T-helper 2 cell treated with Interferon-gamma antibody and Interleukin-4, amounts not matched to agents 5 μg/mL and 100 μg/mL, for 36 hours (primary cell): ENCODE measurements around the gene NADK.
A peak's percentile ranks its signal among the peaks of the same experiment; 100 is the strongest.
"Not testable (repeated sequence)": the region's sequence is repeated elsewhere in the genome, so short reads cannot be mapped to it uniquely, and the experiment has no call there.

Experiments used
- DNase-seq: peaks from one replicate; pipeline ENCODE4 v3.0.0; 2021; ENCODE audit warnings: low spot score
- H3K27ac Mint-ChIP-seq: one replicate; pipeline ENCODE4 v1.8.0; 2021; ENCODE audit warnings: mild to moderate bottlenecking, mixed read lengths
- H3K27me3 Mint-ChIP-seq: one replicate; pipeline ENCODE4 v1.8.0; 2021; ENCODE audit warnings: low read depth, mixed read lengths
- H3K36me3 Mint-ChIP-seq: one replicate; pipeline ENCODE4 v1.8.0; 2021; ENCODE audit warnings: low read depth, mixed read lengths
- H3K4me1 Mint-ChIP-seq: one replicate; pipeline ENCODE4 v1.8.0; 2021; ENCODE audit warnings: low read depth, mixed read lengths
- H3K4me3 Mint-ChIP-seq: one replicate; pipeline ENCODE4 v1.8.0; 2022; ENCODE audit warnings: mild to moderate bottlenecking, moderate library complexity, mixed read lengths
- H3K9me3 Mint-ChIP-seq: one replicate; pipeline ENCODE4 v1.8.0; 2021; ENCODE audit warnings: mixed read lengths

The NADK gene

DNA sequence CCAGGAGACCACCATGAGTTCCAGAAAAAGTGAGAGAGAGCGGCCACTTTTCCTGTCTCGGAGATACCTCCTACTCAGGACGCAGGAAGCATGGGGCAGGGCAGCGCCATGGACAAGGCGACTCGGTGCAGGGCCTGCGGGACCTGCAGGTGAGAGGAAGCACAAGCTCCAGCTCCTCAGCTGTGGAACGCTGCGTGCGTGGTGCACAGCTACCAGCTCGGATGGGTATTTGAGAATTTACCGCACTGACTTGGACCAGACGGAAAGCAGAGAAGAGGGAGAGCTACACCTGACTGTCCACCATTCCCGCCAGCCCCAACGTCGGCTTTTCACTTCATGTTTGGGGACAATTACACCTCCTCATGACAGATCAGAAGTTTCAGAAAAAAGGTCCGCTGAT is 45.9 kb downstream of the NADK start:
- H3K4me3 Mint-ChIP-seq: no peak overlapping the region

DNA sequence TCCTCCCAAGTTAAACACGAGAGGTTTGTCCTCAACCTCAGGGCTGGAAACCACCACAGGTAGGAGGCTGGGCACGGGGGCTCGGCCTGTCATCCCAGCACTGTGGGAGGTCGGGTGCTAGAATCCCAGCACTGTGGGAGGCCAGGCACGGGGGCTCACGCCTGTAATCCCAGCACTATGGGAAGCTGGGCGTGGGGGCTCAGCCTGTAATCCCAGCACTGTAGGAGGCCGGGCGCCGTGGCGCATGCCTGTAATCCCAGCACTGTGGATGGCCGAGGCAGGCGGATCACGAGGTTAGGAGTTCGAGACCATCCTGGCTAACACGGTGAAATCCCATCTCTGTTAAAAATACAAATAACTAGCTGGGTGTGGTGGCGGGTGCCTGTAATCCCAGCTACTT is 47.4 kb downstream of the NADK start:
- no peaks in the 10 kb centered on the region for H3K27me3 Mint-ChIP-seq
- peaks cover 29% of the 10 kb centered on the region for H3K36me3 Mint-ChIP-seq
- H3K9me3 Mint-ChIP-seq: no peaks in the 10 kb centered on the region
- H3K4me3 Mint-ChIP-seq: no peak overlapping the region
- H3K4me1 Mint-ChIP-seq: peaks cover 10% of the 10 kb centered on the region
- no peak for DNase-seq
- H3K27ac Mint-ChIP-seq: no peak overlapping the region

More for the DNA sequence above, 45.9 kb downstream of the NADK start:
- no peak for DNase-seq
- Mint-ChIP-seq H3K27me3 (no peaks in the 10 kb centered on the region), H3K36me3 (peaks cover 26% of the 10 kb centered on the region), H3K27ac (no peak overlapping the region), H3K9me3 (no peaks in the 10 kb centered on the region), H3K4me1 (peaks cover 10% of the 10 kb centered on the region)

DNA sequence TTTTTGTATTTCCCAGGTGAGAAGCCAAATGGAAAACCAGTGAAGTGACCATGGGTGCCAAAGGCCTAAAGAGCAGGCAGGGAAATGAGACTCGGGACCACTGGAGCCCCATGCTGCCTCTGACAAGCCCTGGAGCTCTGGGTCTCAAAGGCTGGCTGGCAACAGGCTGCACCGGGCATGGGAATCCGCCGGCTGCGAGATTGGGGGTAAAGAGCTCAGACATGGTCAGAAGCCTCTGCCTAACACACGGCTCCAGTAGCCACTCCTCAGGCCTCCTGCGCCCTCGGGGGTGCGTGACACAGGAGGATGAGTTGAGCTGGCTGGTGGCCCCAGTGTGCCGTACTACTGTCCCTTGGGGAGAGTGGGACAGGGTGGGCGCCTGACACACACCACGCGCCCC is 48.0 kb downstream of the NADK start:
- H3K27ac Mint-ChIP-seq, H3K9me3 Mint-ChIP-seq, DNase-seq, H3K27me3 Mint-ChIP-seq, H3K4me3 Mint-ChIP-seq: not testable (repeated sequence)
- Mint-ChIP-seq H3K4me1 (peaks cover 10% of the 10 kb centered on the region), H3K36me3 (peaks cover 28% of the 10 kb centered on the region)

DNA sequence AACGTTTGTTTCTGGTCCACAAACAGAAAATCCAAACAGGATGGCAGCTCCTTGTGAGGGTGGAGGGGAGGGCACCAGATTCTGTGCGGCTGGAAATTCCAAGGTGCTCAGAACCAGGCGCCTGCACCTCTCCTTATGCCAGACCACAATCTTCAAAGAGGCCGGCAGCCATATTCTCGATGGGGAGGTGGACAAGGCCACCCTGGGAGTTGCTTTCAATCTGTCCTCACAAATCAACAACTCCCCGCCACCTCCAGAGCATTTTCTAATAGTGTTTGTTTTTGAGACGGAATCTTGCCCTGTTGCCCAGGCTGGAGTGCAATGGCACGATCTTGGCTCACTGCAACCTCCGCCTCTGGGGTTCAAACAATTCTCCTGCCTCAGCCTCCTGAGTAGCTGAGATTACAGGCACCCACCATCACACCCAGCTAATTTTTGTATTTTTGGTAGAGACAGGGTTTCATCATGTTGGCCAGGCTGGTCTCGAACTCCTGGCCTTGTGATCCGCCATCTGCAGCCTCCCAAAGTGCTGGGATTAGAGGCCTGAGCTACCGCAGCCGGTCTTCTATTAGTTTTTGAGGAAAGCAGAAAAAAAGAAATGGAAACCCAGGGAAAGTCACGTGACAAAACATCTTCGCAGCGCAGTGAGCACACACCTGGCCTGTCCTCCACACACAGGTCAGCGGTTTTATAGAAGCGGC is 49.0 kb downstream of the NADK start:
- peaks cover 28% of the 10 kb centered on the region for H3K36me3 Mint-ChIP-seq
- H3K4me1 Mint-ChIP-seq: peaks cover 12% of the 10 kb centered on the region
- DNase-seq, H3K9me3 Mint-ChIP-seq, H3K27me3 Mint-ChIP-seq: not testable (repeated sequence)
- peak overlapping the region; percentile 99 for H3K27ac Mint-ChIP-seq
- H3K4me3 Mint-ChIP-seq: peak overlapping the region; percentile 83

DNA sequence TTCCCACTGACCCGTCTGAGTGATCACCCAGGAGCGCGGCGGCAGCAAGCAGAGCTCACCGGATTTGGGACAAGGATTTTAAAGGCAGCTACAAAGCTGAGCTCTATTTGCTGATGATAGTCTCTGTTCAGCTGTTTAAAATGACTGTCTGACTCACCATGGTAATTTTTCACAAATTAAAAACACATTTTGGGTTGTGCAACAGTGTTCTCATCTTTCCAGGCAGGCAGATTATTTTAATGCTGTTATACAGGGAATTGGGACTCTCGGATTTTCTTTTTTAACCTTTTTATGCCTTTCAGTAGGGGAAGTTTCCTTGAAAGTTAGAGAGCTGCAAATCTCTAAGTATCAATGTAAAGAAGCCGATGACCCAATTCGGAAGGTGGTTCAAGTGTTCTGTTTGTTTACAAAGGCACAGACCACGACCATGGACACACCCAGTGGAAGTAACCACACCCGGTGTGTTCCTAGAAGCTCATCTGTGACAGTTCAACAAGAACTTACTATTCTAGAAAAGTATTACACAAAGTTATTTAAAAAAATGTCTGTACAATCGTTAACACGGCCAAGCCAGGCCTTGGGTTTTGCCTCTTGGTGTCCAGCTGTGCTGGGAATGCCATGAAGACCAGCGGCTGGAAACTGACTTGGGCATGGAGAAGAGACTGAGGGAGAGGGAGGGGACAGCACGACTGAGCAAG is 49.8 kb downstream of the NADK start:
- peak overlapping the region; percentile 99 for H3K27ac Mint-ChIP-seq
- H3K9me3 Mint-ChIP-seq, DNase-seq, H3K27me3 Mint-ChIP-seq: not testable (repeated sequence)
- peaks cover 26% of the 10 kb centered on the region for H3K36me3 Mint-ChIP-seq
- H3K4me1 Mint-ChIP-seq: peaks cover 12% of the 10 kb centered on the region
- H3K4me3 Mint-ChIP-seq: peak overlapping the region; percentile 83

DNA sequence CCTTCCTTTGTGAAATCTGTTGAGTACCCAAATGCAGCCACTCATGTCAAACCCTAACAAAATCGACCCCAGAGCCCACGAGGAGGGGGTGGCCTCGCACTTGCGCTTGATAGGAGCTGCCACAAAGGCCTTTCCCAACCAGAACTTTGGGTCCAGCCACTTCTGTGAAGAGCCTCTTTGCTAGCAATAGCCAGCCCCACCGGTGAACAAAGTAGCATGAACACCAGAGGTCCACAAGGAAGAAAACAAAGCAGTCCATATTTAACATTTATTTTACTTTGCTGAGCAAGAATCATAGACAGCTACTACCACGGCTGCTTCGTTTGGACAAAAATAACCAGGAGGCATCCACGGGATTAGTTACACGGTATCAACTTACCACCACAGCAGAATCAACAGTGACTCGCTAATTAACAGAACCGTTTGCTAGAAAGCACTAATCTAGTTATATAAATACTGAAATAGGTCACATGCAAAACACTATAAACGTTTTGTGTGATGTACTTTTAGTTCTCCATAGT is 51.1 kb downstream of the NADK start:
- H3K9me3 Mint-ChIP-seq, H3K27me3 Mint-ChIP-seq, DNase-seq: not testable (repeated sequence)
- Mint-ChIP-seq H3K27ac (peak overlapping the region; percentile 73), H3K36me3 (peaks cover 21% of the 10 kb centered on the region), H3K4me3 (peak overlapping the region; percentile 7), H3K4me1 (peaks cover 12% of the 10 kb centered on the region)

DNA sequence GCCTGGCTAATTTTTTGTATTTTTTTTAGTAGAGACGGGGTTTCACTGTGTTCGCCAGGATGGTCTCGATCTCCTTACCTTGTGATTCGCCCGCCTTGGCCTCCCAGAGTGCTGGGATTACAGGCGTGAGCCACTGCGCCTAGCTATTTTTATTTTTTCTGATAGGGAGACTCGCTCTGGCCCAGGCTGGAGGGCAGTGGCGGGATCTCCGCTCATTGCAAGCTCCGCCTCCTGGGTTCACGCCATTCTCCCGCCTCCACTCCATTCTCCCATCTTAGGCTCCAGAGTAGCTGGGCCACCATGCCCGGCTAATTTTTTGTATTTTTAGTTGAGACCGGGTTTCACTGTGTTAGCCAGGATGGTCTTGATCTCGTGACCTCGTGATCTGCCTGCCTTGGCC is 52.2 kb downstream of the NADK start:
- Mint-ChIP-seq H3K4me3 (peak overlapping the region; percentile 65), H3K4me1 (peaks cover 15% of the 10 kb centered on the region), H3K36me3 (peaks cover 28% of the 10 kb centered on the region), H3K27ac (peak overlapping the region; percentile 71)
- not testable (repeated sequence) for H3K9me3 Mint-ChIP-seq, H3K27me3 Mint-ChIP-seq, DNase-seq

DNA sequence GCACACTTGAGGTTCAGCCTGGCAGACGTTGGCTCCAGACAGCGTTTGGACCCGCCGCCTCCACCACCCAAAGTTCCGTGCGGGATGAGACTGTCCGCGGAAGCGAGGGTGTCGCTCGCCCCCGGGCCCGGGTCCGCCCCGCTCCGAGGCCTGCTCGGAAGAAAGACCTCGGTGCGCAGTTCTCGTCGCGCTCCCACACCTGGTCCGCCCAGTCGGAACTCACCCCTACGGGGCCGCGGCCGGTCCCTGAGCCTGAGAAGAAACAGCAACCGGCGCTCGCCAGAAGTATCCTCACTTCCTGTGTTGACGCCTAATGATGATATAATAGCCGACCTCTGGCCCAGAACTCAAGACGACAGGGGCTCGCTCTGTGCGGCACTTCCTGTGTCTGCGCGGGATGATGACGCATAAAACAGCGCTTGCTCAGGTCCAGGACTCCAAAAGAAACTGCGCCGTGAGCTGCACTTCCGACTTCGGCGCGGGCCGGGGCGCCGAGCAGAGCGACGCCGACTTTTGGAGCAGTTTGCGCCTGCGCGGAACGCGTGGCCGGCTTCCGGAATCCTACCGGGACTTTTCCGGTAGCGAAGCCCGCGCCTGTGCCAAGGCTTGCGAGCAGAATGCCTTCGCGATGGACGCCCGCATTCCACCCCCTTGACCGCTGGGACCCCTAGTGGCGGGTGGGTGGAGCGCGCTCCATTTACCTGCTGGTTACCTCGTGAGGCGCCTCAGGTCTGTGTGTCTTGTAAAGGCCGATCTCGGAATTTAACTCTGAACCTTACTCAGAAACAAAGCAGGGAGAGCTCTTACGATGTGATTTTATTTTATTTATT is 54.0 kb downstream of the NADK start, which contains the start of gene CDK11A:
CDK11A (minus strand) TSS at position 323 of the 830 bp plus-strand sequence. CDS start 1,539 bp downstream, outside the sequence.
- Mint-ChIP-seq H3K27ac (peak within 1 kb of the TSS; percentile 94), H3K36me3 (peaks cover 29% of the 10 kb centered on the region), H3K4me3 (peak within 1 kb of the TSS; percentile 86), H3K4me1 (peaks cover 14% of the 10 kb centered on the region)
- H3K27me3 Mint-ChIP-seq, H3K9me3 Mint-ChIP-seq: not testable (repeated sequence)
- DNase-seq: peak; percentile 99

DNA sequence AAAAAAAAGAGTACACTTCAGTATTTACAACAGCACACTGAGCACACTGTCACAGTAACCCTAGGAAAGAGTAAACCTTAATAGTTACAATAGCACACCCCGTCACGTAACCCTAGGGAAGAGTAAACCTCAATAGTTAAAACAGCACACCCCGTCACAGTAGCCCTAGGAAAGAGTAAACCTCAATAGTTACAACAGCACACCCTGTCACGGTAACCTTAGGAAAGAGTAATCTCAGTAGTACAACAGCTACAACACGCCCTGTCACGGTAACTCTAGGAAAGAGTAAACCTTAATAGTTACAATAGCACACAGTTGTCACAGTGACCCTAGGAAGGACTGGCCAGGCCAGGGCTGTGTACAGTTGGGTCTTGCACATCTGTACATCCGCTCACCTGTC is 57.1 kb downstream of the NADK start:
- Mint-ChIP-seq H3K4me3 (no peak overlapping the region), H3K4me1 (peaks cover 6% of the 10 kb centered on the region), H3K27ac (no peak overlapping the region), H3K9me3 (no peaks in the 10 kb centered on the region), H3K36me3 (peaks cover 31% of the 10 kb centered on the region), H3K27me3 (no peaks in the 10 kb centered on the region)
- no peak for DNase-seq

DNA sequence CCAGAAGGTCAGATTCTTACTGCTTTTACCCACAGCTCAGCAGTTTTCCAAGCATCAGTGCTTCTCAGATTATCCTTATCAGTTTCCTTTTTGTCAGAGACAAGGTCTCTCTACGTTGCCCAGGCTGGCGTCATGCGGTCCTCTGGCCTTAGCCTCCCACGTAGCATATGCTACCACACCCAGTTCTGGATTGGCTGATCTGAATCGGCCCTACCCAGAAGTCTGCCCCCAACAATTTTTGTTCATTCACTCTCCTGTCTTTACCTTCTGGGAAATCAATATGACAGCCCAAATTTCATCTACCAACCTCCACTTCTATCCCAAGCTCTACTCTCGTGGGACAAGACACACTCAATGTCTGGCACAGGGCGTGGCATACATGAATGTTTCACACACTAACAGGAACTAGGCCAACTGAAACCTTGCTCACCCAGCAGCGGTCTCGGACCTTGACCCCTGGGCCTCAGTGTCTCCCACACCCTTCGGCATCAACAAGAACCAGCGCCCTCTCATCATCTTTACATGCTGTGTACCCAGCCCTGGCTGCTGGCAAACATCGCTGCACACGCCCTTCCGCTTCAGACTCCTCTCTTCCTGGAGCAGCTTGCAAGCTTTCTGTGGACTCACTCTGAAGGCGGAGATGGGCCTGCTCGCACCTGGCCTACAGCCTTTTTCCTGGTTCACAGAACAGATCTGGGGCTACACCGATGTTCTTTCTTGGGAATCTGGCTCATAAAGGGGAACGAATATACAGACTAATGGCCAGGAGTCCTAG is 63.0 kb downstream of the NADK start:
- H3K4me3 Mint-ChIP-seq, H3K4me1 Mint-ChIP-seq, DNase-seq, H3K27ac Mint-ChIP-seq, H3K9me3 Mint-ChIP-seq, H3K27me3 Mint-ChIP-seq: not testable (repeated sequence)
- peaks cover 30% of the 10 kb centered on the region for H3K36me3 Mint-ChIP-seq

DNA sequence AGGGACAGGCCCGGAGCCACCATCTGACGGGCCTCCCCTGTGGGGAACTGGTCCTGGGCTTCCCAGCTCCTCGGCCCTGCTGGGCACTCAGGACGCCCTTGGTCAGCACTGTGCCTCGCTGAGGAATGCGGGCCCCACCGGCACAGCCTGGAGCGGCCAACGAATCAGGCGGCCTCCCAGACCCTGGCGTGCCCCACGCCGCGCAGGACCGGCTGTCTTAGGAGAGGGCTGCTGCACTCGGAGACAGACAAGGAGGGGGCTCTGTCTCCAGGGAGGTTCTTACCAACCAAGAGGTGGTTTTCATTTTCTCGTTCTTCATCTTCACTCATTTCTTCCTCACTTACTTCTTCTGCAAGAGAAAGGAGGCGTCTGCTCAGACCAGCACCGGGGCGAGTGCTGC is 70.4 kb downstream of the NADK start:
- H3K9me3 Mint-ChIP-seq, DNase-seq, H3K27ac Mint-ChIP-seq, H3K4me1 Mint-ChIP-seq, H3K27me3 Mint-ChIP-seq, H3K4me3 Mint-ChIP-seq, H3K36me3 Mint-ChIP-seq: not testable (repeated sequence)

DNA sequence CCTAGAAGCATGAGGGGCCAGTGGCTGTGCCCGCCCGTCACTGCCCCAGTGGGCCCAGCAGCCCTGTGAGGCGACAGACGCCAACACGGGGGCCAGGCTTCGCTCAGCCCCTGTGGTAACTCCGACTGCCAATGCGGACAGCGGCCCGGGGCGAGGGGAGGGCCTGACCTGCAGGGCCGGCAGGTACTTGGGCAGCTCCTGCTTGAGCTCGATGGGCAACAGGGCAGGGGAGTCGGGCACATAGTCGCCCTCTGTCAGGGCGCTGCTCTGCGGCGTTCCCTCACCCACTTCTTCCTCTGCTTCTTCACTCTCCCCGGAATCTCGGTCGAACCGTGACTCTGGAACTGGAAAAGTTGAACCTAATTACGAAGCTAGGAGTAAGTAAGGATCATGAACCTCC is 71.0 kb downstream of the NADK start:
- H3K4me3 Mint-ChIP-seq, H3K4me1 Mint-ChIP-seq, H3K27ac Mint-ChIP-seq, H3K9me3 Mint-ChIP-seq, DNase-seq, H3K36me3 Mint-ChIP-seq, H3K27me3 Mint-ChIP-seq: not testable (repeated sequence)

DNA sequence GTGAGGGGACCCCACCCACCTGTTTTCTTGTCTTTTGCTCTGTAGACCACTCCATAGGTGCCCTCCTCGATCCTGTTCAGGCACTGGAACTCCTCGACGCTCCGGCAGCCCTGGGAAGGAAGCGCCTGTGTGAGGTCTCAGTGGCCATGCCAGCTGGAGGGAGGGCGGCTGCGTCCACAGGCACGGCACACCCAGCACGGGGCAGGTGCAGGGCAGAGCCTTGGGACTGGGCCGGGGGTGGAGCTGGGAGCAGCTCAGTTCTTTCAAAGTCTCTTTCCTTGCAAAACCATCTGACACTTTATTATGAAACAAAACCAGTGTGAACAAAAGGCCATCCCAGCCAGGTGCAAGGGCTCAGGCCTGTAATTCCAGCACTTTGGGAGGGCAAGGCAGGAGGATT is 72.6 kb downstream of the NADK start:
- not testable (repeated sequence) for DNase-seq, H3K4me3 Mint-ChIP-seq, H3K36me3 Mint-ChIP-seq, H3K27me3 Mint-ChIP-seq, H3K9me3 Mint-ChIP-seq, H3K4me1 Mint-ChIP-seq, H3K27ac Mint-ChIP-seq
